ENCODE data around the gene TMEM150B.

TMEM150B gene

DNA sequence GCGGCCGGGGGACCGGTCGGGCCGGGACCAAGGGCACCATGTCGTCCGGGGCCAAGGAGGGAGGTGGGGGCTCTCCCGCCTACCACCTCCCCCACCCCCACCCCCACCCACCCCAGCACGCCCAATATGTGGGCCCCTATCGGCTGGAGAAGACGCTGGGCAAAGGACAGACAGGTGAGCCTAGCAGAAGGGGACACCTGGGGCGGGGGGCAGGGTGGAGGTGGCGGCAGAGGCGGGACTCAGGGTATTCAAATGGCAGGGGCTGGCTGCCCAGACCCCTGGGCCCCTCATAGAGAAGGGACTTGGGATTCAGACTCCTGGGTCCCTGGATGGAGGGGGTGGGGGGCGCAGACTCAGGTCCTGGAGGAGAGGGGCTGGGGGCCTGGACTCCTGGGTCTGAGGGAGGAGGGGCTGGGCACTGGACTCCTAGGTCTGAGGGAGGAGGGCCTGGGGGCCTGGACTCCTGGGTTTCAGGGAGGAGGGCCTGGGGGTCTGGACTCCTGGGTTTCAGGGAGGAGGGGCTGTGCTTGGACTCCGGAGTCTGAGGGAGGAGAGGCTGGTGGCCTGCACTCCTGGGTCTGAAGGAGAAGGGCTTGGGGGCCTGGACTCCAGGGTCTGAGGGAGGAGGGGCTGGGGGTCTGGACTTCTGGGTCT, 40.6 kb downstream of the TMEM150B start:
- no peak for DNase-seq (ENCODE audit: low read depth)
- TF ChIP-seq, protein P1, sequence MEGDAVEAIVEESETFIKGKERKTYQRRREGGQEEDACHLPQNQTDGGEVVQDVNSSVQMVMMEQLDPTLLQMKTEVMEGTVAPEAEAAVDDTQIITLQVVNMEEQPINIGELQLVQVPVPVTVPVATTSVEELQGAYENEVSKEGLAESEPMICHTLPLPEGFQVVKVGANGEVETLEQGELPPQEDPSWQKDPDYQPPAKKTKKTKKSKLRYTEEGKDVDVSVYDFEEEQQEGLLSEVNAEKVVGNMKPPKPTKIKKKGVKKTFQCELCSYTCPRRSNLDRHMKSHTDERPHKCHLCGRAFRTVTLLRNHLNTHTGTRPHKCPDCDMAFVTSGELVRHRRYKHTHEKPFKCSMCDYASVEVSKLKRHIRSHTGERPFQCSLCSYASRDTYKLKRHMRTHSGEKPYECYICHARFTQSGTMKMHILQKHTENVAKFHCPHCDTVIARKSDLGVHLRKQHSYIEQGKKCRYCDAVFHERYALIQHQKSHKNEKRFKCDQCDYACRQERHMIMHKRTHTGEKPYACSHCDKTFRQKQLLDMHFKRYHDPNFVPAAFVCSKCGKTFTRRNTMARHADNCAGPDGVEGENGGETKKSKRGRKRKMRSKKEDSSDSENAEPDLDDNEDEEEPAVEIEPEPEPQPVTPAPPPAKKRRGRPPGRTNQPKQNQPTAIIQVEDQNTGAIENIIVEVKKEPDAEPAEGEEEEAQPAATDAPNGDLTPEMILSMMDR (conservative IDR thresholded peaks at IDR 0.05; ENCODE audit: control insufficient read depth, insufficient read depth, low read depth, low read length), result no peak
- H3K4me3 ChIP-seq (ENCODE audit: control insufficient read depth, low read depth, low read length), result peak overlapping the region; percentile 21

DNA sequence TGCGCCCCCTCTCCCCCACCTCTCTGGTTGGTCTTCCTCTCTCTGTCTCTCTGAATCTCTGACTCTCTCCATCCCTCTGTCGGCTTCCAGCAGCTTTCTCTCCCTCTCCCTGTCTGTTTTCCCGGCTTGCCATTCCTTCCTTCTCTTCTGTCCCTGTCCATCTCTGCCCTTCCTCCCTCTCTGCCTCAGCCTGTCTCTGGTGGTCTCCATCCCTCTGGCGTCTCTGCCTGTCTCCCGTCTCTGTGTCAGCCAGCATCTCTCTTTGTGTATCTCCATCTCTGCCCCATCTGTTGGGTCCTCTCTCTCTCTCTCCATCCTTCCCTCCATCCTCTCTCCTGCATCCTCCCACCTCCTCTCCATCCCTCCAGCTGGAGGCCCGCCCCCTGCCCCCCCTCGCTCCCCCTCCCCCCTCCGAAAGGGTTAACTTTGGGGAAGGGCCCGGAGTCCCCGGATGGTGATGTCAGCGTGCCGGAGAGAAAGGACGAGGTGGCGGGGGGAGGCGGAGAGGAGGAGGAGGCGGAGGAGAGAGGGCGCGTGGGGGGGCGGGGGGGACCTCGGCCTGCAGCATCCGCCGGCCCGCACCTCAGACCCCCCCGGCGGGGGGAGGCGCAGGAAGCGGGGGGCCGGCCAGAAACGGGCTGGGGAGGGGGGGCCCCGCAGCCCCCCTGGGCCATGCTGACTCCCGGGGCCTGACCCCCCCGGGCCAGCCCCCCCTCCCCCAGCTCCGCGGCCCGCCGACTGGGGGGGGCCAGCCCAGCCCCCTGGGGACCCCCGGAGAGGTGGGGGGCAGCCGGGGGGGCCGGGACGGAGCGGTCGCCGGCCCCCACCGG, 41.4 kb downstream of the TMEM150B start, which contains the start of gene BRSK1:
BRSK1 (plus strand) TSS at position 450 of the 830 bp plus-strand sequence. CDS start 446 bp downstream, outside the sequence.
- peak within 1 kb of the TSS; percentile 21 for H3K4me3 ChIP-seq (ENCODE audit: control insufficient read depth, low read depth, low read length)
- peak; percentile 38 for DNase-seq (ENCODE audit: low read depth)
- TF ChIP-seq, protein P1 (conservative IDR thresholded peaks at IDR 0.05; ENCODE audit: control insufficient read depth, insufficient read depth, low read depth, low read length), result no peak

DNA sequence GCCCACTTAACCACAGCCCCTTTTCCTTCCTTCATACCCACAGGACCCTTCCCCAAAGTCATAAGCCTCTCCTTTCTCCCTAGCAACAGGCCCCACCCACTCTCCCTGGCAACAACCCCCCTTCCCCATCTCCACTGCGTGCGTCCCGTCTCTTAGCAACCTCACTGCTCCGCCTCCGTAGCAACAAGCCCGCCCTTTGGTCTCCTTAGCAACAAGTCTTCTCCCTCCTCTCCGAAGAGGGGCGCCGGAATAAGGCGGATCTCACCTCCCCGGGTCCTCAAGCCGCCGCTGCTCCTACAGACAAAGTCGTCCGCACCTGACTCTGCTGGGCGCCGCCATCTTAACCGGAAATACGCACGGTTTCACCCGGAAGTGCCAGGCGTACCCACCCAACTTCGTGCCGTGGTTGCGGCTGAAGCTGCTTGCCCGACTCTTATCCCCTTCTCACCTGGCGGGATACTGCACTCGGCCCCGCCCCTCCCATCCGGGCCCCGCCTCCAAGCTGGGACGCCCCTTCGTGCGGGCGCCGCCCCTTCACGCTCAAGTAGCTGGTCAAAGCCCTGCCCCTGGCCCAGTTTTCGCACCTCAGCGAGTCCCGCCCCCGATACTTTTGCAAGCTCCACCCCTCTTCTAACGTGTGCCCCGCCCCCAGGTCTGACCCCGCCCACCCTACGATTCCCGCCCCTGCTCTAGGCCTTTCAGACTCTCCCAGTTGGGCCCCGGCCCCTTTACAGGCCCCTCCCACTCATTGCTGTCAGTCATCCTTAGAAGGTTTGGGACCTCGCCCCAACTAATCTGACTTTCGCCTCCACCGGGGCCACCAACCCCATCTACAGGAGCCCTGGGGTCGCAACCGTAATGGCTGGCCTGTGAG, 45.1 kb downstream of the TMEM150B start, which contains the start of gene HSPBP1:
HSPBP1 (minus strand) TSS at position 341 of the 874 bp plus-strand sequence. CDS start 502 bp downstream, outside the sequence.
- peak within 1 kb of the TSS; percentile 77 for H3K4me3 ChIP-seq (ENCODE audit: control insufficient read depth, low read depth, low read length)
- TF ChIP-seq, protein P1 (conservative IDR thresholded peaks at IDR 0.05; ENCODE audit: control insufficient read depth, insufficient read depth, low read depth, low read length), result no peak
- DNase-seq (ENCODE audit: low read depth), result peak; percentile 90

DNA sequence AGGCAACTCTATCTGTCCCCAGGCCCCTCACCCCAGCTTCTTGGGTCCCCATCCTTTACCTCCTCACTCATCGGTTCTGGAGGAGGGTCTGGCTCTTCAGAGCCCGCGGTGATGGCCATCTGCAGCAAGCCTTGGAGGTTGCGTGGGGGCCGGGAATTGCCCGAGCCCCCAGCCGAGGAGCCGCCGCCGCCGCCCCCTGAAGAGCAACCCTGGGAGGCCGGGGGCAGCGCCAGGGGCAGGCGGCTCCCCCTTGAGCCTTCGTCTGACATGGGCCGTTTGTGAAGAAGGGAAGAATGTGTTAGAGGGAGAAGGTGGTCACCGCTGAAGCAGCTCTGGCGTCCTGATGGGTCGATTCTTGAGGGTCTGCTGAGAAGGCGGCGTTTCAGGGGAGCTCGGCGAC, 45.8 kb downstream of the TMEM150B start:
- no peak for DNase-seq (ENCODE audit: low read depth)
- TF ChIP-seq, protein P1 (conservative IDR thresholded peaks at IDR 0.05; ENCODE audit: control insufficient read depth, insufficient read depth, low read depth, low read length), result no peak
- peak overlapping the region; percentile 77 for H3K4me3 ChIP-seq (ENCODE audit: control insufficient read depth, low read depth, low read length)

DNA sequence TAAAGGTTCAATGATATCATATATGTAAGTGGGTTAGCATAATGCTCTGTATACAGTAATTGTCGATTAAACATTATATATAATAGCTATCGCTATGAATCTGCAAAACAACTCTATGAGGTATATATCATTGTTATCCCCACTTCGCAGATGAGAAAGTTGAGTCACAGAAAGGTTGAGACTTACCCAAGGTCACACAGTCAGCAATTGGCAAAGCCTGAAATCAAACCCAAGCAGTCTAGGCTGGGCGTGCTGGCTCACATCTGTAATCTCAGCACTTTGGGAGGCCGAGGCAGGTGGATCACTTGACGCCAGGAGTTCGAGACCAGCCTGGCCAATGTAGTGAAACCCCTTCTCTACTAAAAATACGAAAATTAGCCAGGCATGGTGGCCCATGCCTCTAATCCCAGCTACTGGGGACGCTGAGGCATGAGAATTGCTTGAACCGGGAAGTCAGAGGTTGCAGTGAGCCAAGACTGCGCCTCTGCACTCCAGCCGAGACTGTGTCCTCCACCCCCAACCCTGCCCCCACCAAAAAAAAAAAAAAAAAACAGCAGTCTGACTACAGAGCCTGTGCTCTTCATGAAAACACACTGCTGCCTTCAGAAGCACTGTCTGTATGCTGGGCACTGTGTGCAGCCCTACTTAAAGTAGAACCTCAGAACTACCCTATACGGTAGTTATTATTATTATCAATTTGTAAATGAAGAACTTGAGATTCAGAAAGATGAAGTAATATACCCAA, 46.6 kb downstream of the TMEM150B start:
- TF ChIP-seq, protein P1 (conservative IDR thresholded peaks at IDR 0.05; ENCODE audit: control insufficient read depth, insufficient read depth, low read depth, low read length), result no peak
- DNase-seq (ENCODE audit: low read depth), result no peak
- H3K4me3 ChIP-seq (ENCODE audit: control insufficient read depth, low read depth, low read length), result peak overlapping the region; percentile 77
